ENCODE measurements around the gene IPO4.

The IPO4 gene

DNA sequence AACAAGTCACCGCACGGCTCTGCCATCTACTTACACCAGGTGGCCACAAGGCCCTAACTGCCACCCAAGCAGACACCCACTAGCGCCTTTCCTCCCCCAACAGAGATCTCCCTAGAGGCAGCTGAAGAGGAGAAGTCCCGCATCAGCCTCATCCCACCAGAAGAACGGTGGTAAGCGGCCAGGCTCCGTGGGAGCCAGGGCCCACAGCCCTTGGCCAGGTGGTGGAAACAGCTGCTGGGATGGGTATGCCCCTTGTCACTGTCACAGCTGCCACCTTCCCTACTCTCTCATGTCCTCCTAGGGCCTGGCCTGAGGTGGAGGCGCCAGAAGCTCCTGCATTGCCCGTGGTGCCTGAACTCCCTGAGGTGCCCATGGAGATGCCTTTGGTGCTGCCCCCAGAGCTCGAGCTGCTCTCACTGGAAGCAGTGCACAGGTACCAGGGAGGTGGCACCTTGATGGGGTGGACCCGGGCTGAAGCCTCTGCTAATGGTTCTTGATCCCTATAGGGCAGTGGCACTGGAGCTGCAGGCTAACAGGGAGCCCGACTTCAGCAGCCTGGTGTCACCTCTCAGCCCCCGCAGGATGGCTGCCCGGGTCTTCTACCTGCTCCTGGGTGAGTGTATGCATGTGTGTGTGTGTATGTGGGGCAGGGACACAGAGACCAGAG is 9.2 kb downstream of the IPO4 start:
- H3K79me2 ChIP-seq (ENCODE audit: control insufficient read depth, low read length): no peaks in the 10 kb centered on the region
- no peak overlapping the region for H3K4me2 ChIP-seq (ENCODE audit: low read length)
- H3K36me3 ChIP-seq (ENCODE audit: control insufficient read depth, low read length): peaks cover 64% of the 10 kb centered on the region
- H3K9me3 ChIP-seq (ENCODE audit: control insufficient read depth, insufficient read depth, low read length): no peaks in the 10 kb centered on the region
- no peaks in the 10 kb centered on the region for H4K20me1 ChIP-seq (ENCODE audit: control insufficient read depth, insufficient read depth, low read depth, low read length)
- no peaks in the 10 kb centered on the region for H3K9me2 ChIP-seq (replicated peaks; ENCODE audit: control insufficient read depth, low read length)
- no peaks in the 10 kb centered on the region for H3K4me1 ChIP-seq (ENCODE audit: control insufficient read depth, low read length)
- peaks cover 5% of the 10 kb centered on the region; the same call in 1 of the 2 replicates for H3F3A ChIP-seq (ENCODE audit: control insufficient read depth, insufficient read depth)
- no peak overlapping the region for H3K27ac ChIP-seq (ENCODE audit: low read depth, low read length)
- TF ChIP-seq, protein P1, sequence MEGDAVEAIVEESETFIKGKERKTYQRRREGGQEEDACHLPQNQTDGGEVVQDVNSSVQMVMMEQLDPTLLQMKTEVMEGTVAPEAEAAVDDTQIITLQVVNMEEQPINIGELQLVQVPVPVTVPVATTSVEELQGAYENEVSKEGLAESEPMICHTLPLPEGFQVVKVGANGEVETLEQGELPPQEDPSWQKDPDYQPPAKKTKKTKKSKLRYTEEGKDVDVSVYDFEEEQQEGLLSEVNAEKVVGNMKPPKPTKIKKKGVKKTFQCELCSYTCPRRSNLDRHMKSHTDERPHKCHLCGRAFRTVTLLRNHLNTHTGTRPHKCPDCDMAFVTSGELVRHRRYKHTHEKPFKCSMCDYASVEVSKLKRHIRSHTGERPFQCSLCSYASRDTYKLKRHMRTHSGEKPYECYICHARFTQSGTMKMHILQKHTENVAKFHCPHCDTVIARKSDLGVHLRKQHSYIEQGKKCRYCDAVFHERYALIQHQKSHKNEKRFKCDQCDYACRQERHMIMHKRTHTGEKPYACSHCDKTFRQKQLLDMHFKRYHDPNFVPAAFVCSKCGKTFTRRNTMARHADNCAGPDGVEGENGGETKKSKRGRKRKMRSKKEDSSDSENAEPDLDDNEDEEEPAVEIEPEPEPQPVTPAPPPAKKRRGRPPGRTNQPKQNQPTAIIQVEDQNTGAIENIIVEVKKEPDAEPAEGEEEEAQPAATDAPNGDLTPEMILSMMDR (IDR thresholded peaks at IDR 0.05; ENCODE audit: low read depth, low read length, poor library complexity, severe bottlenecking): no peak
- TF ChIP-seq EZH2phosphoT487 (IDR thresholded peaks at IDR 0.05; ENCODE audit: borderline replicate concordance, low read length): no peak
- H3K27me3 ChIP-seq (ENCODE audit: control insufficient read depth, low read length): no peaks in the 10 kb centered on the region
- H3K4me3 ChIP-seq (ENCODE audit: low read length): no peak overlapping the region

- H3K9me3 ChIP-seq (ENCODE audit: control insufficient read depth, insufficient read depth, low read length): no peaks in the 10 kb centered on the region
- H3K4me3 ChIP-seq (ENCODE audit: low read length): no peak overlapping the region
- H3K4me1 ChIP-seq (ENCODE audit: control insufficient read depth, low read length): no peaks in the 10 kb centered on the region
- no peaks in the 10 kb centered on the region for H4K20me1 ChIP-seq (ENCODE audit: control insufficient read depth, insufficient read depth, low read depth, low read length)
- H3K79me2 ChIP-seq (ENCODE audit: control insufficient read depth, low read length): no peaks in the 10 kb centered on the region
- H3K27me3 ChIP-seq (ENCODE audit: control insufficient read depth, low read length): no peaks in the 10 kb centered on the region
- peaks cover 5% of the 10 kb centered on the region; the same call in 1 of the 2 replicates for H3F3A ChIP-seq (ENCODE audit: control insufficient read depth, insufficient read depth)
- no peak overlapping the region for H3K27ac ChIP-seq (ENCODE audit: low read depth, low read length)
- no peak overlapping the region for H3K4me2 ChIP-seq (ENCODE audit: low read length)
- peaks cover 57% of the 10 kb centered on the region for H3K36me3 ChIP-seq (ENCODE audit: control insufficient read depth, low read length)
- H3K9me2 ChIP-seq (replicated peaks; ENCODE audit: control insufficient read depth, low read length): no peaks in the 10 kb centered on the region
- TF ChIP-seq, protein P1 (IDR thresholded peaks at IDR 0.05; ENCODE audit: low read depth, low read length, poor library complexity, severe bottlenecking): no peak
- no peak for TF ChIP-seq EZH2phosphoT487 (IDR thresholded peaks at IDR 0.05; ENCODE audit: borderline replicate concordance, low read length)
These were observed 10.0 kb downstream of the IPO4 start for GRCh38 chr14:24178399-24179178.

DNA sequence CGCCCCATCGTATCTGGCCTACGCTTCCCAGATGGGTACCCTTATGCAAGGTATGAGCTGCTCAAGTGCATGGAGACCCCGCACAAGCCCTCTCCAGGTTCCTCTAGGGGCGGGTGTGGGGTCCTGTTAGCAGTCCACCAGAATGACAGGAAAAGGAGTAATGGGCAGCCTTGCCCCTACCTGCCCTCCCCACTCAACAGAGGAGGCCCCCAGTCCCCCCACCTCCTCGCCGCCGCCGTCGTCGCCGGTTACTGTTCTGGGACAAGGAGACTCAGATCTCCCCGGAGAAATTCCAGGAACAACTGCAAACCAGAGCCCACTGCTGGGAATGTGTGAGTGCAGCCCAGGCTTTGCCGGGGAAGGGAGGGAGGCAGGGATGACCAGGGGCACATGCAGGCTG is 10.7 kb downstream of the IPO4 start:
- Histone ChIP-seq H3K9me2 (replicated peaks; ENCODE audit: control insufficient read depth, low read length) (no peaks in the 10 kb centered on the region), H3K9me3 (ENCODE audit: control insufficient read depth, insufficient read depth, low read length) (no peaks in the 10 kb centered on the region), H3K4me3 (ENCODE audit: low read length) (no peak overlapping the region), H4K20me1 (ENCODE audit: control insufficient read depth, insufficient read depth, low read depth, low read length) (no peaks in the 10 kb centered on the region), H3K27ac (ENCODE audit: low read depth, low read length) (no peak overlapping the region), H3K36me3 (ENCODE audit: control insufficient read depth, low read length) (peaks cover 50% of the 10 kb centered on the region), H3K4me2 (ENCODE audit: low read length) (no peak overlapping the region), H3K79me2 (ENCODE audit: control insufficient read depth, low read length) (no peaks in the 10 kb centered on the region), H3K4me1 (ENCODE audit: control insufficient read depth, low read length) (no peaks in the 10 kb centered on the region), H3K27me3 (ENCODE audit: control insufficient read depth, low read length) (no peaks in the 10 kb centered on the region), H3F3A (ENCODE audit: control insufficient read depth, insufficient read depth) (peaks cover 5% of the 10 kb centered on the region; the same call in 1 of the 2 replicates)
- TF ChIP-seq EZH2phosphoT487 (IDR thresholded peaks at IDR 0.05; ENCODE audit: borderline replicate concordance, low read length): no peak
- TF ChIP-seq, protein P1 (IDR thresholded peaks at IDR 0.05; ENCODE audit: low read depth, low read length, poor library complexity, severe bottlenecking): no peak

Data from DOHH2 (cell line).